COLO829 (cell line): ENCODE data around the gene ZNF600.
"Not testable (repeated sequence)": the region's sequence is repeated elsewhere in the genome, so short reads cannot be mapped to it uniquely, and the experiment has no call there.

Experiments
- DNase-seq: peaks from one replicate; pipeline ENCODE4 v3.0.0; 2012; ENCODE audit warnings: low spot score

Gene ZNF600

GRCh38 chr19:52741951-52742485, 44.6 kb downstream of the ZNF600 start:
- DNase-seq = no peak

- not testable (repeated sequence) for DNase-seq
Measured at GRCh38 chr19:52741371-52741770, 45.2 kb downstream of the ZNF600 start.

GRCh38 chr19:52739576-52739975, 47.0 kb downstream of the ZNF600 start:
- no peak for DNase-seq

- no peak for DNase-seq
Measured at GRCh38 chr19:52735734-52736133, 50.9 kb downstream of the ZNF600 start.

- peak; percentile 70 for DNase-seq
Measured at GRCh38 chr19:52734893-52735661, 51.5 kb downstream of the ZNF600 start, which contains the start of gene ZNF611. ZNF611 (minus strand) TSS chr19:52735044; CDS start chr19:52715894, 19,150 bp downstream.

- no peak for DNase-seq
Measured at GRCh38 chr19:52734331-52734892, 52.2 kb downstream of the ZNF600 start.

GRCh38 chr19:52726051-52726450, 60.5 kb downstream of the ZNF600 start:
- DNase-seq = not testable (repeated sequence)

GRCh38 chr19:52725528-52725961, 61.0 kb downstream of the ZNF600 start:
- no peak for DNase-seq

GRCh38 chr19:52724701-52725514, 61.7 kb downstream of the ZNF600 start:
- no peak for DNase-seq

- DNase-seq = not testable (repeated sequence)
Measured at GRCh38 chr19:52723907-52724598, 62.5 kb downstream of the ZNF600 start.

- peak; percentile 10 for DNase-seq
Measured at GRCh38 chr19:52722062-52723003, 64.3 kb downstream of the ZNF600 start.

- not testable (repeated sequence) for DNase-seq
Measured at GRCh38 chr19:52720541-52720940, 66.0 kb downstream of the ZNF600 start.

GRCh38 chr19:52716522-52716921, 70.1 kb downstream of the ZNF600 start:
- no peak for DNase-seq

- not testable (repeated sequence) for DNase-seq
Measured at GRCh38 chr19:52715902-52716301, 70.7 kb downstream of the ZNF600 start.

GRCh38 chr19:52715330-52715729, 71.3 kb downstream of the ZNF600 start:
- not testable (repeated sequence) for DNase-seq
